ENCODE data around the gene OLFML2A.
"Not testable (repeated sequence)": the region's sequence is repeated elsewhere in the genome, so short reads cannot be mapped to it uniquely, and the experiment has no call there.

Gene OLFML2A

GRCh38 chr9:124761710-124762109 is 15.2 kb upstream of the OLFML2A start:
- no peak for DNase-seq

GRCh38 chr9:124762633-124763032 is 14.3 kb upstream of the OLFML2A start:
- DNase-seq: no peak

DNA sequence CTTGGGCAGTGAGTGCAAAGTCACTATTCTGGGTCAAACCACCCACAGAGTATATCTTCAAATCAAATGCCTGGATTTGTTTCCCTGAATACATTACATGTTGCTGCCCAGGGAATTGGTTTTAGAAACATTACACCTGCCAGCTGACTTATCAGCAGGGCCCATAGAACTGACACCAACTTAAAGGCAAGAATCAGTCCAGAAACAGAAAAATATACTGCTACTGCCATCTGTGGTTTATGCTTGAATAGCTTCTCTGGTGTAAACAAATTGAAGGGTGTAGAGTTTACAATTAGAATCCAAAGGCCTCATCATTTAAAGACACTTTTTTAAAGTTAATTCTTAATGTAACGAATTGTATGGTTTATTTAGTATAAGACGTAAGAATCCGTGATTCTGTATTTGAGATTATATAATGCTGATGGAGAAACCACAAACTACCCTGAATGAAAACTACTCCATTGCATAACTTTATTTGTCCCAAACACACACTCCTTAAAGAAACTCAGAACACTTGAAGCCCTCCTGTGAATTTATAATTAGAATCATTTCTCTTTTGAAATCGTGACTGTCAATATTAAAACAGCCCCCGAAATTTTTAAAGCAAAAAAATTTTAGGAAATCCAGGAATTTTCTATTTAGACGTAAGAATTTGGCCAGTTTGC is 12.0 kb upstream of the OLFML2A start:
- no peak for DNase-seq

GRCh38 chr9:124765439-124765835 is 11.5 kb upstream of the OLFML2A start:
- DNase-seq: no peak

- DNase-seq: no peak
These were observed 10.6 kb upstream of the OLFML2A start for GRCh38 chr9:124766326-124766725.

GRCh38 chr9:124766815-124767554 is 9.9 kb upstream of the OLFML2A start:
- no peak for DNase-seq

- DNase-seq: no peak
These were observed 9.1 kb upstream of the OLFML2A start for GRCh38 chr9:124767821-124768220.

GRCh38 chr9:124768334-124768733 is 8.6 kb upstream of the OLFML2A start:
- DNase-seq: no peak

DNA sequence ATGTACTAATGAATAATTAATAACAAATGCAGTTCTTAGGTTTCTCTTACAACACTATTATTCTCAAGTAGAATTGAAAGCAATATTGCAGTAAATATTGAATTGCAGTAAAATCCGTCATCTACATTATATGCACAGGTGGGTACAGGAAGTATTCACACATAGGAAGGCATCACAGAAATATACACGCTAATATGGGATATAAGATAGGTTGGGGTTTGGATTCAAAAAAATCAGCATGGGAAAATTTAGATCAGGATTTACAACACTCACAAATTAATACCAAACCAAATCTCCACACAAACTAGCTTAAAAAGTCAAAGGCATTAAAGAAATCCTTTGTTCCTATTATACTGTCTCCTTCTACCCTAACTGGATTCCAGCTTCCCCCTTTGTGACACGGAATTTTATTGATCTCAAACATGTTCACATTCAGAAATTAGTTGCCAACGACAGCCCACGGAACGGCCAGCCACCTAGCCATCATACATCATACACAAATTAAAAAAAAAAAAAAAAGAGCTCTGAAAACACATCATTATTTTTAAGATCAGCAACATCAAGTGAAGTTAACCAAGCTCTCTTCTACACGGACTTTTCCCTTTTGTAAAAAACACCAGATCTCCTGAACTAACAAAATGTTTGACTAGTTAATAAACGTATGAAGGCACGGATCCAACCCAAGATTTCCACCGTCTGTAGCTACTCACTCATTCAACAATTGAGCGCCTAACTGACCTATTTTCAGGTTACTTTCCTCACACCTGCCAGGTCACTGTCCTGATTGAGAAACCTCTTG is 8.0 kb upstream of the OLFML2A start:
- no peak for DNase-seq

GRCh38 chr9:124769549-124770358 is 7.2 kb upstream of the OLFML2A start:
- no peak for DNase-seq

DNA sequence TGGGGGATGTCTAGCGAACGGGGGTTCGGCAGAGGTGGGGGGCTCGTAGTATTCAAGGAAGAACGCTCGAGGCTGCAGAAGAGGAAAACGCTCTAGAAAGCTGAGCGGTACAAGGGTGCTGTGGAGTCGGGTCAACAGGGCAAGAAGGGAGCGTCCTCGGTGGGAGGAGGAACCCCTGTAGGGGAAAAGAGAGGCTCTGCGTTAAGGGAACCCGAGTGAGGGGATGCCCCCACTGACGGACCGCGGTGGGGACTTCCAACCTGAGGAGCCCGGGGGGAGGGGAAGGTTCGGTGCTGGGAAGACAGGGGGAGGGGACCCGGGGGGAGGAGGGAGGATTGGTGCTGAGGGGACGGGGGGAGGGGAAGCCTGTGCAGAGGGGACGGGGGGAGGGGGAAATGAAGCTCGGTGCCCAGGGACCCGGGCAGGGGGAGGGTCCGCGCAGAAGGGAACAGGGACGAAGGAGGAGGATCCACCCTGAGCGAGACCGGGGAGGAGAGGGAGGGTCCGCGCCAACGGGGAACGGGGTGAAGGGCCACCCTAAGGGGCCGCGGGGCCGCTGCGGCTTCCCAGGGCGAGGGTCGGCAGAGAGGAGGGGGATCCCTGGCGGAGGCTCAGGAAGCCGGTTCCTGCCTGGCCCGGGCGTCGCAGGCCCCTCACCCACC is 6.4 kb upstream of the OLFML2A start:
- DNase-seq: no peak

DNA sequence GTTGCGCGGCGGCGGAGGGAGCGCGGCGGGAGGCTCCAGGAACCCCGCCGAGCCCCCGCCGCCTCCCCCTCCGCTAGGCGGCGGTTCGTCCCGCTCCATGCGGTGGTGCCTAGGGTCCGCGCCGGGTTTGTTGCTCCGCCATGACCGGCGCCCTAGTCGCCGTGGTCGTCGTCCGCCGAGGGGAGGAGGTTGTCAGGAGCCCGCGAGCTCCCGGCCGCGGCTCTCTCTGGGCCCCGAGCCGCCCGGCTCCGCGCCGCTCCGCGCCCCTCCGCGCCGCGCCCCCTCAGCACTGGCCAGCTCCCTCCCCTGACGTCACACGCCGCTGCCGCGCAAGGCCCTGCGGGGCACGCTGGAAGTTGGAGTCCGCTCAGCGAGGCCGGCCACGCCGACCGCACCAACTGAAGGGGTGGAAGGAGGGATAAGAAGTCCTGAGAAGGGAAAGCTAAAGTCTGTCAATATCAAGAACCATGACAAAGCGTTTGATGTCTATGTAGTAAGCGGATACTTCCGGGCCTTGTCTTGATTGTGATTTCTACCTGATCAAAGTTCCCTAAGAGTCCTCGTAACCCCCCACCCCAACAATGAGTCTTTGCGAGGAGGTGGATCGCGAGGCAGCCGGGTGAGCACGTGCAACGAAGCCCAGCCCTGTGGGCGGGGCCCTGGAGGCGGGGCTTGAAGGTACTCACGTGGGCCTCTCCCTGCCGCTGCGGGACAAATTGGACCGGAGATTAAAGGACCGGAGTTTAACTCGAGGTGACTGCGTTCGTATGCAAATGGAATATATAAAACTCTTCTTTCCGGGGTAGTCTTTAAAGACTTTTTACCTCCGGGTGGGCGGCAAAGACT is 5.7 kb upstream of the OLFML2A start, which contains the start of gene NR6A1:
Gene NR6A1 (minus strand): TSS at position 291 of the 846 bp plus-strand sequence.
- no peak for DNase-seq

GRCh38 chr9:124771867-124772679 is 4.9 kb upstream of the OLFML2A start:
- DNase-seq: no peak

DNA sequence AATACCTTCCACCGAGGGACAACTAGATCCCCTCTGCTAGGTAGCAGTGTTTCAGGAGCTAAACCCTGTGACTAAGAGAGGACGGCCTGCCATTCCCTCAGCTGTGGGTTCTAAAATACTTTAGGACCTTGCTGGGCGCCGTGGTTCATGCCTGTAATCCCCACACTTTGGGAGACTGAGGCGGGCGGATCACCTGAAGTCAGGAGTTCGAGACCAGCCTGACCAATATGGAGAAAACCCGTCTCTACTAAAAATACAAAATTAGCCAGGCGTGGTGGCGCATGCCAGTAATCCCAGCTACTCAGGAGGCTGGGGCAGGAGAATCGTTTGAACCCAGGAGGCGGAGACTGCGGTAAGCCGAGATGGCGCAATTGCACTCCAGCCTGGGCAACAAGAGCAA is 4.1 kb upstream of the OLFML2A start:
- DNase-seq: not testable (repeated sequence)

DNA sequence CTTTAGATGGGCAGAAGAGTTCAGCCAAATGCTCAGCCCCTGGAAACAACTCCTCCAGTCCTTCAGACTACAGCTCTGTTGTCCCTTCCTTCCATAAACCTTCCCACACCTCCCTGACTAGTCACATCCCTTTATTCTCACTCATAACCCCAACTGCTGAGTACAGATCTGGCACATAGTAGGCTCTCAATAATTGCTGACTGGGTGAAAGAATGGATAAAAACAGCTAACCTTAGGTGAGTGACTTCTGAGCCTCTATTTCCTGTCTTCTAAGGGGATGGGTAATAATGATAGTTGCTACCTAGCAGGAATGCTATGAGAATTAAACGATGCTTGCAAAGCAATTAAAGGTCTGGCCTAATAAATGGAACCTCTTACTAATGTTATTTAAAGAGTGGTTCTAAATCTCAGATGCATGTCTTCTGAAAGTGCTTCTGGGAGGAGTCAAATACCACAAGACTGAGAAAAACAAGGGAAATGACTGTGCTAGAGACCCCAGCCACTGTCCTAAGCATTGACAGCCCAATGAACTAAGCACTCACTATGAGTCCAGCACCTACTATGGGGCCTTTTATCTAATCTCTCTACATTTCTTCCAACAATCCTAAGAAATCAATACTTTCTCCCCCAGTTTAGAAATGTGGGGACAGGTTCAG is 3.3 kb upstream of the OLFML2A start:
- DNase-seq: no peak

DNA sequence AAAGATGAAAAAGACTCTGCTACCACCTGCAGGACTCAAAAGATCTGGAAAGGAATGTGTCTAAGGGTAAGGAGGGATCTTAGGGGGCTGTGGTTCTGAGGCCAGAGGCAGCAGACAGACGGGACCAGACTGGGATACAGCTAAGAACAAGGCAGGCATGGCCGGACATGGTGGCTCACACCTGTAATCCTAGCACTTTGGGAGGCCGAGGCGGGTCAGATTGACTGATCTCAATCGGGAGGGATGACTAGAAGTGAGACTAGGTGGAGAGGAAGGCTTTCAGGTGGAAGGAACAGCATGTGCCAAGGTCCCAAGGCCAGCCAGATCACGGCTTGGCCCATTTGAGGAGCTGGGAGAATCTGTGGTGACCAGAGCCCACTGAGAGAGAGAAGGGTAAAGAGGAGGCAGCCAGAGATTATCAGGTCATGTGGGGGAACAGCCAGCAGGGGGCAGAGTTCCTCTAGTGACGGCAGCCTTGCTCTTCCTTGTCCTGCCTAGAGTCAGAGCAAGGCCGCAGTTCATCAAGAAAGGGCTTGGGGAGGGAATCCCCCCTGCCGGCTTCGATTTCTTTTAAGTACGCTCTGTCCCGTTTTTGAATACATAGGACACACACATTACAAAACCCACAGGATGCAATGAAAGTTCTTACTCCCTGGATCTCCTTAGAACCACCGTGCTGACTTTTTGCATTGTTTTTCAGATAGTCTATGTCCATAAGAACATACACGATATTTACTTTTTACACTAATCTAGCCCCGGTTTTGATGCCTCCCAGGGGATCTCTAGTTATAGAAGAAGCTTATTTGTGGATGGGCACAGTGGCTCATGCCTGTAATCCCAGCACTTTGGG is 2.6 kb upstream of the OLFML2A start:
- no peak for DNase-seq

GRCh38 chr9:124776618-124776953 is 347 bp upstream of the OLFML2A start:
- no peak for DNase-seq

DNA sequence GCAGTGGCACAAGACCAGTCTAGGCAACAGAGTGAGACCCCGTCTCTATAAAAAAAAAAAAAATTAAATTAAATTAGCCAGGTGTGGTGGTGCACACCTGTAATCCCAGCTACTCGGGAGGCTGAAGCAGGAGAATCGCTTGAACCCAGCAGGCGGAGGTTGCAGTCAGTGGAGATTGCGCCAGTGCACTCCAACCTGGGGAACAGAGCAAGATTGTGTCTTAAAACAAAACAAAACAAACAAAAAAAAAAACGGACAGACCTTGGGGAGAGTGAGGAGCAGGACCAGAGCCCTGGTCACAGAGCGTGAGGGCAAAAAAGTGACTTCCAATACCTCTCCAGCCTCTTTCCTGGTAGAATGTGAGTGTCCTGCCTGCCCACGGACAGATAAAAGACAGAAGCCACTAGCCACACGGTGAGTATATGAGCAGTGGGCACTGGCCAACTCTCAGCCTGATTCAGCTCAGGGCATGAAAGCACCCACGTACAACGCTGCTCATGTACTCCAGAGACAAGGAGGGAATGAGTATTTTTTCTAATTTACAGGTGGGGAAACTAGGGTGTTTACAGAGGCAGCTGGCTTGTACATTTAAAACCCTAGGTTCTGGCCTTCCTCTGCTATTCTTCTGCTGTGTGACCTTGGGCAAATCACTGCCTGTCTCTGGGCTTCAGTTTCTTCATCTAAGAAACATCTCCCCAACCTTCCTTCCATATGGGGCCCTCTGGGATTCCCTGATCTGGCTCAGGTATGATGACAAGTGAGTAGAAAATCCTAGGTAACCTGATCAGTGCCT is 1.8 kb downstream of the OLFML2A start:
- no peak for DNase-seq
